Measurements from ENCODE around the gene KLHL42.
A peak's percentile ranks its signal among the peaks of the same experiment; 100 is the strongest.
"Not testable (repeated sequence)": the region's sequence is repeated elsewhere in the genome, so short reads cannot be mapped to it uniquely, and the experiment has no call there.

KLHL42 gene, protein sequence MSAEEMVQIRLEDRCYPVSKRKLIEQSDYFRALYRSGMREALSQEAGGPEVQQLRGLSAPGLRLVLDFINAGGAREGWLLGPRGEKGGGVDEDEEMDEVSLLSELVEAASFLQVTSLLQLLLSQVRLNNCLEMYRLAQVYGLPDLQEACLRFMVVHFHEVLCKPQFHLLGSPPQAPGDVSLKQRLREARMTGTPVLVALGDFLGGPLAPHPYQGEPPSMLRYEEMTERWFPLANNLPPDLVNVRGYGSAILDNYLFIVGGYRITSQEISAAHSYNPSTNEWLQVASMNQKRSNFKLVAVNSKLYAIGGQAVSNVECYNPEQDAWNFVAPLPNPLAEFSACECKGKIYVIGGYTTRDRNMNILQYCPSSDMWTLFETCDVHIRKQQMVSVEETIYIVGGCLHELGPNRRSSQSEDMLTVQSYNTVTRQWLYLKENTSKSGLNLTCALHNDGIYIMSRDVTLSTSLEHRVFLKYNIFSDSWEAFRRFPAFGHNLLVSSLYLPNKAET

DNA sequence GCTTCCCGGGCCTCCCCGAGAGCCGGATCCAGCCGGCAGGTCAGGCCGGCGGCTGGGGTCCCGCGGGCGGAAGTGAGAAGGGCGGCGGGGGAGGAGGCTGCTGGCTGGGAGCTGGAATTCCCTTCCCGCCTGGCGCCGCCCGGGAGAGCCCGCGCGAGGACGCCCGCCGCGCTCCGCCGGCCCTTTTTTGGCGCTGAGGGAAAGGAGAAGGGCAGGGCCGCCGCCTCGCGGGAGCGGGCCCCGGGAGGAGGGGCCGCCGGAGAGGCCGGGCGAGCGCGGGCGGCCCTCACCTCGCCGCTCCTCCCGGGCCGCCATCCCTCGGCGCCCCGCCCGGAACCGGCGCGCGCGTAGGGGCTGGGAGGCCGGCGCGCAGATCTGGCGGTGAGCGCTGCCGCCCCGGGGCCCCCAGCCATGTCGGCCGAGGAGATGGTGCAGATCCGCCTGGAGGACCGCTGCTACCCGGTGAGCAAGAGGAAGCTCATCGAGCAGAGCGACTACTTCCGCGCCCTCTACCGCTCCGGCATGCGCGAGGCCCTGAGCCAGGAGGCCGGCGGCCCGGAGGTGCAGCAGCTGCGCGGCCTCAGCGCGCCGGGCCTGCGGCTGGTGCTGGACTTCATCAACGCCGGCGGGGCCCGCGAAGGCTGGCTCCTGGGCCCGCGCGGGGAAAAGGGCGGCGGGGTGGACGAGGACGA, at the start of gene KLHL42, which contains the start of gene MANSC4:
Gene KLHL42, plus strand, starts transcription at position 314 of the 692 bp plus-strand sequence. Its CDS starts 98 bp downstream, at position 412.
Gene MANSC4, minus strand, starts transcription at position 317 of the 692 bp plus-strand sequence. CDS start 8,960 bp downstream, outside the sequence.
- DNase-seq (ENCODE audit: low read depth, low spot score), result peak; percentile 15

DNA sequence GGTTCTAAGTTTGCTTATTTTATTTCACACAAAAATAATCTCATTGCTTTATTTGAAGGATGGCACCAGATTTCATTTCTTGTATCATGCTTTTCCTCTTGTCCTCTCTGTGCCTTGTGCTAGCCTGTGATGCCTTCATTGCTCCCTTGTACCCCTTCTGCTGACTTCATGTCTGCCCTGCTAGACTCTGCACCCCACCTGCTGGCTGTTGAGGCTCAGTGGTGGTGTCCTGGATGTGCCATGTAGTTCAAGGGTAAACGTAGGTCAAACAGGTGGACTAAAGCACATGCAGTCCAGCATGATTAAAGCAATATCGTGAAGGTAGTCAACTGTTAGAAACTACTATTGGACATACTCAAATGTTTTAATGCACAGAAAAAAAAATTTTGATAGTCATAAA, 47.8 kb upstream of the KLHL42 start:
- DNase-seq (ENCODE audit: low read depth, low spot score), result no peak

GRCh38 chr12:27733052-27733656, 46.9 kb upstream of the KLHL42 start:
- DNase-seq (ENCODE audit: low read depth, low spot score), result no peak

DNA sequence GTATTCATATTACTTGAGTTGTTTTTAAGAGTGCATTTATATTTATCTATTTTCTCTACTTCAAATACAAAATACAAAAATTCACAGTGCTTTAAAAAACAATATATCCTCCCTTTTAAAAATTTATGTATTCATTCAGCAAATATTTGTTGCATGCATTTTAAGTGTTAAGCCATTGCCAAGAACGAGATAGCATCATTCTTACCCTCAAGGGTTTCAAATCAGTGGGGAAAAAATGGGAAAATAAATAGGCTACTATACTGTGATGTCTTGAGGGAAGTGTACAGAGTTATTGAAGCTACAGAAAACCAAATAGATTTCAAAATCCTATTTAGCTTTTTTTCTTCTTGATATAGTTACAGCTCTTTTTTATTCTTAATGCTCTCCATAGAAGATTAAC, 46.2 kb upstream of the KLHL42 start:
- DNase-seq (ENCODE audit: low read depth, low spot score), result no peak

GRCh38 chr12:27734321-27734720, 45.7 kb upstream of the KLHL42 start:
- DNase-seq (ENCODE audit: low read depth, low spot score), result not testable (repeated sequence)

- no peak for DNase-seq (ENCODE audit: low read depth, low spot score)
Measured at GRCh38 chr12:27743601-27744000, 36.4 kb upstream of the KLHL42 start.

- not testable (repeated sequence) for DNase-seq (ENCODE audit: low read depth, low spot score)
Measured at GRCh38 chr12:27745734-27746133, 34.3 kb upstream of the KLHL42 start.

DNA sequence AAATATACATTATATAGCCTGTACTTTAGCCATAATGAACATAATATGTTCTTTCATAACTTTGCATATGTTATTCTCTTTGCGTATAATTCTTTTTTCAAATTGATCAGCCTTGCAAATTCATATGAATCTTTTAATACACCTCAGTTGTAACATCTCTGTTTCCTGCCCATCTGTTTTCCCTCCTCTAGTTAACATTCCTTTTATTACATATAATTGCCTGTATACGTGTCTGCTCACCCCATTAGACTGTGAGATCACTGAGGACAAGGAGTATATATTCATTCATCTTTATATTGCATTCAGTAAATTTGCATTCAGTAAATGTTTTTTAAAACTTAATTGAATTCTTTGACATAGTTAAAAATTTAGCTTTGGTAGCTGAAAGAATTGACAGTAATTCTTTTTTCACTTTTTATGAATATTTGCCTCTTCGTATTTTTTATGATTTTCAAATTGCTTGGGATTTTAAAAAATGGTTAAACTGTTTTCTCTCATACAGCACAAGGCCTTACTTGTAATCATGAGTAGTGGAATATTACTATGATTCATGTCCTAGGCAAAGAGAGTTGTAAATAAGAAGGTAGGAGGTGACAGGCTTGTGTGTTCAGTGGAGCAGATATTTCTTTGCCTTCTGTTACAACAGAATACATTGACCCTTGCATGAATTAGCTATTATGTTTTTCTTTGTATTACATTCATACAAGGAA, 32.8 kb upstream of the KLHL42 start:
- DNase-seq (ENCODE audit: low read depth, low spot score), result no peak

- no peak for DNase-seq (ENCODE audit: low read depth, low spot score)
Measured at GRCh38 chr12:27751386-27752047, 28.5 kb upstream of the KLHL42 start.

DNA sequence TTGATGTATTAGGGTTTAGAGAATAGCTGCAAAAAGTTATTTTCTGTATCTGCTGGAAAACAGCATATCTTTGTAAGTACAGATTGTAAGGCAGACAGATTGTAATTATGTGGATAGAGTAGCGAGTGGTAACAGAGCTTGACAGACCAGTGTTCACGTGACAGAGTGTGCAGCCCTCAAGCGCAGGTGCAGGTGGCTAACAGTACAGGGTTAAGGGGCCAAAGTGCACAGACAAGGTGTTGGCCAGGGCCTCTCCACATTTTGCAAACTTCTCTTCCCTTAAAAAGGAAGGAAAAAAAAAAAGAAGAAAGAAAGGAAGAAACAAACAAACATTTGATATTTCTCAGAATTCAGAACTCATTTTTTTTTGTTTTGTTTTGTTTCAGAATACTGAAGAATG, 25.2 kb upstream of the KLHL42 start:
- DNase-seq (ENCODE audit: low read depth, low spot score), result no peak

DNA sequence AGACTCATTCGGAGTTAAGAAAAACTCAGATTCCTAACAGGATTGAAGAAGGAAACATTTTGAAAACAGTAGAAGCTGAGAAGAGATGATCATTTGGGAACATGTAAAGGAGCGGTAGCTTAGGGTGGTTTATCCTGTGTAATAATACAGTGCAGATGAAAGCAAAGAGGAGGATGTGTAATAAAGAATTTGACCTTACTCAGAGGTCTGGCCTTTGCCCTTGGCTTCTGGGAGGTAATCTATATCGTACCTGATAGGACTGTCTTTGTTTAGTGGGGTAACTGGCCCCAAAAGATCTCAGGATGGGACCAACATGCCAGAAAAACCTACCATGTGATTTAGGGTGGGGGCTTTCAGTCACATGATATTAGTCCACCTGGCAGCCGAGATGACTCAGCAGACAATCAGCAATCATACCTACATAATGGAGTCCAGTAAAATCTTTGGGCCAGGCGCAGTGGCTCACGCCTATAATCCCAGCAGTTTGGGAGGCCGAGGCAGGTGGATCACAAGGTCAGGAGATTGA, 23.3 kb upstream of the KLHL42 start:
- no peak for DNase-seq (ENCODE audit: low read depth, low spot score)

DNA sequence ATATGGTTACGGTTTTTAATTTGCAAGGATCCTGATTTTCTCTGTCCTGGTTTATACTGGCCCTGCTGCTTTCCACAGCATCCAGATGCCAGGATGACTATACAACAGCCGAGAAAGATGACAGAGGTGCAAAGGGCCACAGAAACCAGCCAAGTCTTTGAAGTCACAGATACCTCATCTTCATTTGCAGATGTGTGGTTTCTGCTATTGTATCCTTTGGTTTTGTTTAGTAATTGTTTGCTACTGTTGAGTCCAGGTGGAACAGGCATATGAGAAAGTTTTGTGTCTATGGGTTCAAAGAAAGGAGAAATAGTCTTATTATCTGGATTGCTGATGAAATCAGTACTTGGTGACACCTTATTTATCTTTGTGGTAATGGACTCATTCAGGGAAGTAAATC, 17.3 kb upstream of the KLHL42 start:
- no peak for DNase-seq (ENCODE audit: low read depth, low spot score)

DNA sequence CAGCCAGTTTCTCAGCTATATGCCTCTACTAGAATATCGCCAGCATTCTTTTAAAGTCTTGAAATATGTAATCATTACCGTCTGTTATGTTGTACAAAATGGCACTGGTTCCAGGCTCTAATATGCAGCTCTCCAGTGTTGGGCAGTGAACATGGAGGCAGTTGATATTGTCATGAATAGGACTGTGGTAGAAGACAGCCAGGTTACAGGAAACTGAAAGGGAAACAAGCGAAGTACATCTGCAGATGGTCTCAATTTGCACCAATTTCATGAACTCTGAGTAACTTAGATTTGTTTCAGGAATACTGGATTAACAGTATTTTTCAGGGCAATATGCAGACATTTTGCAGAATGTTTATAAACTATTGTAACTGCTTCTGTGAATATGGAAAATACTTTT, 13.4 kb upstream of the KLHL42 start:
- no peak for DNase-seq (ENCODE audit: low read depth, low spot score)

GRCh38 chr12:27769142-27769673, 10.8 kb upstream of the KLHL42 start:
- DNase-seq (ENCODE audit: low read depth, low spot score), result no peak

GRCh38 chr12:27771481-27772327, 8.3 kb upstream of the KLHL42 start:
- no peak for DNase-seq (ENCODE audit: low read depth, low spot score)

GRCh38 chr12:27772328-27773049, 7.5 kb upstream of the KLHL42 start:
- DNase-seq (ENCODE audit: low read depth, low spot score), result no peak

DNA sequence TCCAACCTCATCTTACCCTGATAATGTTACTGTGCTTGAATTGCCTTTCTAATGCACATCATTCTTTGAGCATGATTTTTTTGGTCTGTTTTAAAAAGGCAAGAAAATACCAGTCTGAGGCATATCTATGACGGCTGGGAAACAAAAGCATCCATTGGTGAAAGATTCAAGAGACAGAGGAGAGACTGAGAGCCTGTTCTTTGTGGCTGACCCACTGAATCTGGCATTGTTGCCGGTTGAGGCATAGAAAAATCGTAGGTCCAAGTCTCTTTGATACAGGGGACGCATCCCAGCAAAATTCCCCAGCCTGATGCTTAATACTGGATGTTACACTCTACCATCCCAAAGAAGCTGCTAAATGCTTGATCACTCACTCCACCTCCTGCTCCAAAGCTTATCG, 2.9 kb upstream of the KLHL42 start:
- DNase-seq (ENCODE audit: low read depth, low spot score), result no peak

- DNase-seq (ENCODE audit: low read depth, low spot score), result no peak
Measured at GRCh38 chr12:27778206-27778605, 1.8 kb upstream of the KLHL42 start.

- DNase-seq (ENCODE audit: low read depth, low spot score), result no peak
Measured at GRCh38 chr12:27779416-27779919, 565 bp upstream of the KLHL42 start.

Measured in activated naive CD8-positive, alpha-beta T cell treated with anti-CD3 and anti-CD28 coated beads, Interleukin-2, amount 50 U/mL, for 16 hours (primary cell).